ENCODE measurements around the gene AHRR. TPM values are rescaled to one million over a fixed set of nuclear protein-coding genes. Genes with fewer than 3 reads are reported as not detected.

Gene AHRR
- total RNA-seq, 4 donors from 2014 or later, result 1.3 to 8.8 (median 1.5) TPM

GRCh38 chr5:415928-416635 is 94.6 kb downstream of the AHRR start:
- peaks cover 2% of the 10 kb centered on the region for H3K27me3 ChIP-seq
- in situ Hi-C loops (cut with MboI; ENCODE audit: low pct_ligation_motif_present in 1 of 4, low pct_unique_long_range_greater_than_20kb in 1 of 4, low sequenced_read_pairs in 3 of 4), result no loop called here
- H3K36me3 ChIP-seq, result no peaks in the 10 kb centered on the region
- 89% methylated on average over 24 of the region's 24 CpGs; no CpG with 5 or more reads in 1 of the 2 donors for WGBS, 2 donors (ENCODE audit: low coverage in 1 of 2)
- peak overlapping the region in 1 of 4 donors; percentile 80 for H3K27ac ChIP-seq
- H3K4me3 ChIP-seq, result no peak overlapping the region
- DNase-seq, result no peak
- no peaks in the 10 kb centered on the region for H3K9me3 ChIP-seq
- TF ChIP-seq POLR2A (IDR thresholded peaks at IDR 0.05) (no peak), CTCF (IDR thresholded peaks at IDR 0.05) (no peak), EP300 (IDR thresholded peaks at IDR 0.05; ENCODE audit: low read depth) (no peak), POLR2AphosphoS5 (IDR thresholded peaks at IDR 0.05) (no peak)
- intact Hi-C loops (cut with DNase I; ENCODE audit: low total_unique reads), result no loop called here
- H3K4me1 ChIP-seq, result peaks cover 0 to 26% (median 6%) of the 10 kb centered on the region in 4 donors

- peaks cover 0 to 26% (median 6%) of the 10 kb centered on the region in 4 donors for H3K4me1 ChIP-seq
- in situ Hi-C loops (cut with MboI; ENCODE audit: low pct_ligation_motif_present in 1 of 4, low pct_unique_long_range_greater_than_20kb in 1 of 4, low sequenced_read_pairs in 3 of 4), result no loop called here
- no peak overlapping the region for H3K27ac ChIP-seq
- intact Hi-C loops (cut with DNase I; ENCODE audit: low total_unique reads), result no loop called here
- no peaks in the 10 kb centered on the region for H3K36me3 ChIP-seq
- WGBS, 2 donors (ENCODE audit: low coverage in 1 of 2), result 93% methylated on average over 14 of the region's 14 CpGs; no CpG with 5 or more reads in 1 of the 2 donors
- H3K9me3 ChIP-seq, result no peaks in the 10 kb centered on the region
- no peak overlapping the region for H3K4me3 ChIP-seq
- peaks cover 2% of the 10 kb centered on the region for H3K27me3 ChIP-seq
- TF ChIP-seq EP300 (IDR thresholded peaks at IDR 0.05; ENCODE audit: low read depth) (no peak), POLR2A (IDR thresholded peaks at IDR 0.05) (no peak), CTCF (IDR thresholded peaks at IDR 0.05) (no peak), POLR2AphosphoS5 (IDR thresholded peaks at IDR 0.05) (no peak)
- no peak for DNase-seq
Observed at GRCh38 chr5:416636-416960, 95.1 kb downstream of the AHRR start.

GRCh38 chr5:417301-418161 is 96.0 kb downstream of the AHRR start:
- TF ChIP-seq EP300 (IDR thresholded peaks at IDR 0.05; ENCODE audit: low read depth) (no peak), POLR2A (IDR thresholded peaks at IDR 0.05) (no peak), CTCF (IDR thresholded peaks at IDR 0.05) (no peak), POLR2AphosphoS5 (IDR thresholded peaks at IDR 0.05) (no peak)
- no peak for DNase-seq
- no peak overlapping the region for H3K4me3 ChIP-seq

More at GRCh38 chr5:417301-418161, 96.0 kb downstream of the AHRR start:
- Histone ChIP-seq H3K9me3 (no peaks in the 10 kb centered on the region), H3K27me3 (no peaks in the 10 kb centered on the region), H3K36me3 (no peaks in the 10 kb centered on the region), H3K4me1 (peaks cover 0 to 26% (median 6%) of the 10 kb centered on the region in 4 donors), H3K27ac (no peak overlapping the region)
- 70 to 89% methylated on average over 2 to 14 of the region's 14 CpGs for WGBS, 2 donors (ENCODE audit: low coverage in 1 of 2)
- in situ Hi-C loops (cut with MboI; ENCODE audit: low pct_ligation_motif_present in 1 of 4, low pct_unique_long_range_greater_than_20kb in 1 of 4, low sequenced_read_pairs in 3 of 4), result no loop called here
- intact Hi-C loops (cut with DNase I; ENCODE audit: low total_unique reads), result no loop called here

Data from transverse colon (tissue), 4 donors.